ENCODE results near the gene PTPRM.
"Not testable (repeated sequence)": the region's sequence is repeated elsewhere in the genome, so short reads cannot be mapped to it uniquely, and the experiment has no call there.

Gene PTPRM

DNA sequence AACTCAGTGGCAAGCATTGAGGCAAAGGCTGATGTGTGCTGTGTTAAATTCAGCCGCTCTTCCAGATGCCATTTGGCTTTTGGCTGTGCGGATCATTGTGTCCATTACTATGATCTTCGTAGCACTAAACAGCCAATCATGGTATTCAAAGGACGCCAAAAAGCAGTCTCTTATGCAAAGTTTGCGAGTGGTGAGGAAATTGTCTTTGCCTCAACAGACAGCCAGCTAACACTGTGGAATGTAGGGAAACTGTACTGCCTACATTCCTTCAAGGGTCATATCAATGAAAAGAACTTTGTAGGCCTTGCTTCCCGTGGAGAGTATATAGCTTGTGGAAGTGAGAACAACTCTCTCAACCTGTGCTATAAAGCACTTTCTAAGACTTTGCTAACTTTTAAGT is 846.6 kb downstream of the PTPRM start:
- DNase-seq = no peak

DNA sequence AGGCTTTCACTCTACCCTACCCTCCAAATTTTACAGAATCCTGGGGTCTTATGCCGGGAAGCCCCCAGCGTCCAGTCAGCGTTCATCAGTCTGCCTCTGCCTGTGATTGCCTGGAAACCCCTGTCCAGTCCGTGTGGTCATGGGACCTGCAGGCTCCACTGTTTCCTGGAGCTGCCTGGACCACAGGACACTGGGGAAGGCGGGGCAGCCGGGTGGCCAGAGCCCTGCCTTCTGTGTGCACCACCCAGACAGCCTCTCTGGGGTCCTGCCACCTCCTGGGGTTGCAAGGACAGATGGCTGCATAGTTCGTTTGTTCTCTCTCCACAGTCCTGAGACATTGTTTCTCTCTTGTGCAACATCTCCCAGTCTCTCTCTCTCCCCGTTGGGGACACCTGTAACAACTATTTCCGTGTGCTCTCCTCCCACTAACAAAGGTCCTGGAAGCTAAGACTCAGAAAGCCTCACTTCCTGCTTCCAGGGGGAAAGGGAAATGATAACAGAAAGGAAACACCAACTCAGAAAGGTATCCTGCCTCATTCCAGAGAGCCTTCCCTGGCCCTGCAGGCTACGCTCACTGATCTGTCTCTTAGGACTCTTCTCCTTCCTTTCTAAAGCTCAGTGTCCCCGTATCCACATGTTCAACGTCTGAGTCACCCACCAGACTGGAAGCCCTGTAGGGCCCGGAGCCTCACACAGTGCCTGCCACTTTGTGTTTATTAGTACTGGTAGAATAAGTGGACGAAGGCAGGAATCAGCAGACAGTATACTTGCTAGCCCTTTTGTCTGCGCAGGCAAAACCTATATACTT is 849.3 kb downstream of the PTPRM start:
- DNase-seq = no peak

DNA sequence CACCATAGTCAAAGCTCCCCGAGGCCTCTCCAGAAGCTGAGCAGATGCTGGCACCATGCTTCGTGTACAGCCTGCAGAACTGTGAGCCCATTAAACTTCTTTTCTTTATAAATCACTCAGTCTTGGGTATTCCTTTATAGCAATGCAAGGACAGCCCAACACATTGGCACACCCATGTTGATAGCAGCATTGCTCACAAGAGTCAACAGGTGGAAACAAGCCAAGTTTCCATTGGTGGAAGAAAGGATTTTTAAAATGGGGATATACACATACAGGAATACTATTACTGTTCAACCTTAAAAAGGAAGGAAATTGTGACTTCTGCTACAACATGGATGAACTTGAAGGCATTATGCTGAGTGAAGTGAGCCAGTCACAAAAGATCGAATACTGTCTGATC is 855.3 kb downstream of the PTPRM start:
- DNase-seq = no peak

DNA sequence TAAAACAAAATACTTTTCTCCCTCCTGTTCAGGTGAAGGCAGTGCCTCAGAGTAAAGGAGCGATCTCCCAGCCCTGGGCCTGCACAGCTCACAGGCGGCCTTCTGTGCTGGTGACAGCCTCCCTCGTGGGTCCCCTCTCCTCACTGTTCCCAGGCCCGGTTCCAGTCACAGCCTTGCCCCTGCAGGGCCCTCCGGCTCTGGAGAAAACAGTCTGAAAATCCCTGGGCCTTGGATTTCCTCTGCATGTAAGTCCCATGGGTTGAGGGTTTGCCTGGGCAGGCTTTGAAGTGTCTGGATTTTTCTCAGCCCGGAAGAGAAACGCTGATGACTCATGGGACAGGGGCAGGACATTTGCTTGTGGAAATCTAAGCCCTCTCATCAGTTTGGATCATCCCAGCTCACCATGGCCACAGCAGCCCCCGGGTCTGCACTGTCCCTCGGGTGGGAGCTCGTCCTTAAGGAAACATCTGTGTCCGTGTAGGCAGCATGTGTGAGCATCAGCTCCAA is 856.0 kb downstream of the PTPRM start:
- no peak for DNase-seq

DNA sequence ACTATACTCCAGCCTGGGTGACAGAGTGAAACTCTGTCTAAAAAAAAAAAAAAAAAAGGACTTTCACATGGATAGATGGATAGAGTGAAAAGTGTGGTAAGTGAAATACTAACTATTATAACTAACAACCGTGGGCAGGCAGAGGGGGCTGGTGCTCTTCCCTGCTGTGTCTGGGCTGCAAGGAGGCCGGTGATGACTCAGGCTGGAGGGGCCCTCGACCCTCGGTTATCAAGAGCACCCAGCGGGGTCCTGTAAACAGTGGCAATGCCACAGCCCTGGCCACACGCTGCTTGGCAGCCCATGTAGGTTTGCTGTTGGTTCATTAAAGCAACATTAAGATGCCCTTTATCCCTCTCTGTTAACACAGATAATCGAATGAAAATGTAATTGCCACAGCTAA is 857.4 kb downstream of the PTPRM start:
- DNase-seq = no peak

DNA sequence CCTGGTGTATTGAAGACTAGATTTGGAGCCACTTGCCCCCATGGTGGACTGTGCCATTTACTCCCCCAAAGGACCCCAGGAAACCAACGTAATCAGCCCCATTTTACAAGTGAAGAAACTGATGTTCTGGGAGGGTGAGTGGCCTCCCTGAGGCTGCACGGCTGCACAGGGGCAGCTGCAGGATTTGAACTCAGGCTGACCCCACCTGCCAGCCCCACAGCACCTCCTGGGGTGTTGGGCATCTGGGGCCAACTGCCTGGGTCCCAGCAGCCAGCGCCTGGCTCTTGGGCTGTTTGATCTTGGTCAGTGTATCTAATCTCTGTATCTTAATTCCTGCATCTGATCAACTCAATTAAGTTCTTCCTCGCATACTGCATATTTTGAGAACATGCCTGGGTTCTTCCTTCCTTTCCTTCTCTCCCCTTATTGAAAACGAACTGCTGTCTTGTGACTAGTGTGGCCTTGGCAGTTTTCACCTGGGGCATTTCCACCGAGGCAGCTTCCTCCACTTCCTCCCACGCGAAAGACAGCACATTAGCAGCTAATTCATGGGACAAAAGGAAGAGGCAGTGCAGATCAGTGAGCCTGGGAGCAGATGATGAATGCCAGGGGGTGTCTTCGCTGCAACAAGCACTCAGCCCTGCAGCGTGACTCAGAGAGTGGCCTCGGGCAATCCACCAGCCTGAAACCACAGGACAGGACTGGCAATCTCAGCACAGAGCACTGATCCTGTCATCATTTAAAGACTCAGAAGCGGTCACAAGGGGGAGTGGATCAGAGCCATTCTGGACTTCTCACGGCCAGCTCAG is 858.0 kb downstream of the PTPRM start:
- peak in 2 of 3 donors; percentile 1 to 24 for DNase-seq

DNA sequence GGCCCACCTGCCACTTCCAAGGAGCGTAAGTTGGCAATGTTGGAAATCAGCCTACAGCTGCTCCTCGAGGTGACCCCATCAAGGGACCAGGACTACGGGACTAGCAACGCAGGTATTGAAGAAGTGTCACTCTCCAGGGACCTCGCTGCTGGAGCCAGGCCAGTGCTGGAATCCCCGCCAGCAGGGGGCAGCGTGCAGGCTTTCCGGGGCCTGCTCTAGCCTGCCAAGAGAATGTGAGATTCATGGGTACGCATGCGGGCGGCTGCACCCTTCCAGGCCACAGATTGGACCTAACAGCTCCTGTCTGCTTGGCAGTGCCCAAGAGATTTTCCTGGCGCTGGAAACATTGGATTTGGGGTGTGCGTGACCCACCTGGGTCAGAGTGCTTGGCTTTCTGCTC is 859.3 kb downstream of the PTPRM start:
- peak in 2 of 3 donors; percentile 8 to 41 for DNase-seq

DNA sequence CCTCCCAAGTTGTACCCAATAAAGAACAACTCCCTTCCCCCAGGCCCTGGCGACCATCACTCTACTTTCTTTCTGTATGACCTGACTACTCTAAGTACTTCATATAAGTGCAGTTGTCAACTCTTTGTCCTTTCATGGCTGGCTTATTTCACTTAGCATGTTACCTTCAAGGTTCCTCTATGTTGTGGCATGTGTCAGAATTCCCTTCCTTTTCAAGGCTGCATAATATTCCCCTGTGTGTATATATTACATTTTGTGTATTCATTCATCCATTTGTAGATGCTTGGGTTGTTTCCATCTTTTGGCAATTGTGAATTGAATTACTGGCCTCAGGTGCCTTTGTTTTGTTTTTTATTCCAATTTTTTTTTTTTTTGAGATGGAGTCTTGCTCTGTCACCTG is 860.2 kb downstream of the PTPRM start:
- no peak for DNase-seq

DNA sequence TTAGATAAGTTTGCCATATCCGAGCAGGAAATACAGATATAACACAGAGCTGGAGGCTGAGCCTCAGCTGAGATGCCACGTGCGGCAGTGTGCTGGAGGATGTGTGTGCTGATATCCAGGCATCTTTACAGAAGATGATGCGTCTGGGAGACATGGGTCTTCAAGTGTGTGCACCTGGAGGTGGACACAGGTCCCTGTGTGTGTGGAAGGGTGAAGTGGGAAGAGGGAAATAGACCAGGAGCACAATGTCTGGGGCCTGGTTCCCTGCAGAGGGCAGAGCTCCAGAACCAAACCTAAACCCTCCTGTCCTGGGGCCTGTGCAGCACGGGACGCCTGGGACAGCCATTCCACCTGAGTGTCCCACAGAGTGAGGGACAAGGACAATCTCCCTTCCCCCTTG is 861.8 kb downstream of the PTPRM start:
- DNase-seq = no peak

DNA sequence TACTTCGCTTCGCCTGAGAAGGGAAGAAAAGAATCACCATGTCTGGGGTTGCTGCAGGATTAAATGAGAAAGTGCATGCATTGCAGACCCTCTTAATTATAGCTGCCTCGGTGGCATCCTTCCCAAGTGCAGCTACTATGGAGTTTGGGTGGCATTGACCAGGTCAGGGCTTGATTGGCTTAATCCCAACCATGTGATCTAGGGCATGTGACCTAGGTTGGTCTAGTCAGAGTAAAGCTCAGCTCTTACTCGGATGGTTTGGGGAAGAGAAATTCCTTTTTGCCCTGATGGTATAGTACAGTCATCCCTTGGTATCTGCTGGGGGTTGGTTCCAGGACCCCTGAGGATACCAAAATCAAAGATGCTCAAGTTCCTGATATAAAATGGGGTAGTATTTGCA is 863.9 kb downstream of the PTPRM start:
- no peak for DNase-seq

DNA sequence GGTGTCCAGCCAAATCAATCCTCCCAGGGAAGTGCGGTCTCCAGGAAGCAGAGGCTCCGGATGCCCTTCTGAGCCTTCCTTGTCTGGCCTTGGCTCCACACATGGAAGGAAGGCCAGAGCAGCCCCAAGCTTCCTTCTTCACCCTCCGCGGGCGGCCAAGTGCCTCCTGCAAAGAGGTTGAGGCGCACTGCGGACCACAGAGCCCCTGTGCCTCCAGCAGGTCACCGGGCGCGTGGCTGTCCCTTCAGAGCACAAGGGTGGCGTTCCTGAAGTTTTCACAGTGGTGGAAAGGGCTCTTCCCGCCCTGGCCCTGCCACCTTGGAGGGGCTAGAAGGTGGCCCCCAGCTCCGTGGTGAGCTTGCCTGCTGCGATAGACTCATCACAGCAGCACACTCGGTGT is 866.2 kb downstream of the PTPRM start:
- no peak for DNase-seq

DNA sequence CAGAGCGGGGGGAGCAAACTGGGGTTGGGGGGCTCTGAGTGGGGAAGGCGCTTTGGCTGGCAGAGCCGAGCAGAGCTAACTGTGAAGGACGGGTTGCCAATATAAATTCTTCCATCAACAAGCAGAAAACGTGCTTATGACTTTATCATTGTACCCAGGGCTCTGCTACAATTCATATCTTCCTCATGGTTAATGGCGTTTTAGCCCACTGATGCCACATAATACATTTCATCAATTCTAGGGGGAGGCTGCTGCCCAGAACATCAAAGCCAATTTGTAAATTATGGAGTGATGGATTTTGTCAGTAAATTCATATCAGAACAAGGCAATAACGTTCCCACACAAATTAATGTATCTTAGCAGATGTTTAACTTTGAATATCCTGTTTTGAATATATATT is 866.7 kb downstream of the PTPRM start:
- no peak for DNase-seq

DNA sequence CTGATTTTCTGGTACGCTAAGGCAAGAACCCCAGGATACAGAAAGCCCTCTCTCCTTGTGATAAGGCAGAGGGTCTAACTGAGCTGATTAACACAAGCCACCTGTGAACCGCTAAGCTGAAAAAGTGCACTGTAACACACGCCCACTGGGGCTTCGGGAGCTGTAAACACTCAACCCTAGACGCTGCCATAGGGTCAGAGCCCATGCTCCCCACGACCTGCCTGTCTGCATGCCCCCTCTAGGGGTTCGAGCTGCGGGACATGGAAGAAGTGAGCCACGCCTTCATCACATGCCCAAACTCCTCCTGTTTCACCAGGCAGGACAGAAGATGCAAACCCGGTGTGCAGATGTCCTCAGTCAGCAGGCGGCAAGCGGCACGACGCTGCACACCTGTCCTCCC is 868.3 kb downstream of the PTPRM start:
- DNase-seq = no peak

DNA sequence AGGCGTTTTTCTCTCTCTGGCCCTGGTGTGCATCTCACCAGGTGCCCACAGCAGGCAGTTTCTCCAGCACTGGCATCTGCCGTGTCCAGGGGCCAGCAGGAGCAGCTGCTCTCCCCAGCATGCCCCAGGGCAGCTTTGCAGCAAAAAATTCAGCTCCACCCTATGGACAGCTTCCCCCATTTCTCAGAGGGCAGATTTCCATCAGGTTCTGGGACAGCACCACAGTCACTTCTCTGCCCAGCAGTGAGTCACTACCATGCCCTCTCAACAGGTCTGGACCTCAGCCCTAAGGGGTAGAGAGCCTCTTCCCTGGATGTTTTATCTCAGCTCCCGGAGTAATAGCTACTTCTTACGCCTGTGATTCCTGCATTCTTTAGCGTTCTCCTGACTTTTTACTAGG is 871.9 kb downstream of the PTPRM start:
- no peak for DNase-seq

DNA sequence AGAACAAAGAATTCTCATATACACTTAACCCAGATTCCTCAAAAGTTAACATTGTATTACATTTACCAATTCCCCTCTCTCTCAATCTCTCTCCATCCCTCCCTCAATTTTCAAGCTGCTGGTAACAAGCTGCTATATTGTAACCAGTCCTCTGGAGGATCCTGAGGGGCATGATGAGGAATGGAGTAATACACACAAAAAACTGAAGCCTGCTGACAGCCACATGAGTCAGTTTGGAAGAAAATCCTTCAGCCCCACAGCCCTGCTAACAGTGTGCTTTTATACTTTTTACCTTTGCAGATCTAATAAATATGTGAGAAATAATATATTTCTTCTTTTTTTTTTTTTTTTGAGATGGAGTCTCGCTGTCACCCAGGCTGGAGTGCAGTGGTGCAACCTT is 876.4 kb downstream of the PTPRM start:
- no peak for DNase-seq

DNA sequence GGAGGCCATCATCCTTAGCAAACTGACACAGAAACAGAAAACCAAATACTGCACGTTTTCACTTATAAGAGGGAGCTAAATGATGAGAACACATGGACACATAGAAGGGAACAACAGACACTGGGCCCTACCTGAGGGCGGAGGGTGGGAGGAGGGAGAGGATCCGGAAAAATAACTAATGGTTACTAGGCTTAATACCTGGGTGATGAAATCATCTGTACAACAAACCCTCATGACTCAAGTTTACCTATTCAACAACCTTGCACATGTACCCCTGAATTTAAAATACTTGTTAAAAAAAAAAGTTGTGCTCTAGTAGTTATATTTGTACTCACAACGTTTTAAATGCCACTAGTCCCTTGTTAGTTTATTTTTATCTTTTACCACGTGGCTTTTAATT is 879.8 kb downstream of the PTPRM start:
- DNase-seq = not testable (repeated sequence)

DNA sequence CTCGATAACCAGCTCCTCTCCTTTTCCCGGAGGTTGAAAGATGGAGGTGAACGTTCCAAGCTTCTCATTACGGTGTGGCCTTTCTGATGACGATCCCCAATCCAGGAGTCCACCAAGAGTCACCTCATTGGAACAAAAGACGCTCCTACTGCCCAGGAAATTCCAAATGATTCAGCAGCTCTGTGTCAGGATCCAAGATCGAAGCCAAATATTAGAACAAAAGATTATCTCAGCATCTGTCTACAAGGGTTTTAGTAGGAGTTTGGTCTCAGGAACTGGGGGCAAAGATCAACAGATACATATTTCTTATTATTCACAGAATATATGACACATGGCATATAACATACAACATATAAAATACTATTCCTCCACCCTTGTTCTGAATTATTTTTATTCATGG is 881.0 kb downstream of the PTPRM start:
- DNase-seq = no peak

DNA sequence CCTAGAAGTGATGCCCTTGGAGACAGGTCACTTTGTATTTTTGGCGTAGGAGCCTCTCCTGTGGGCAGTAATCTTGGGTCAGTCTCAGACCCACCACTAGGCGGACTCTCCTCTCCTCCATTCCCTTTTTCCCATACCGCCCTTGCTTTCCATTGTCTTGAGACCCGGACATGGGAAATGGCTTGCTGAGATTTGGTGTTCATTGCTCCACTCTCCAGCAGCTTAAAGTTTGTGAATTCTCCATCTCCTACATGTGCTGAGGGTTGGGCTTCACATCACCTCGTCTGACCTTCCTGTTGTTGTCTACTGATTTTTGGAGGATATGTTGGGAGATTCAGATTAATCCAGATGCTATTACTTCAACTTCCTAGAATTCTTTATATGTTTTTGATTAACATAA is 882.9 kb downstream of the PTPRM start:
- peak in 1 of 3 donors; percentile 2 for DNase-seq

DNA sequence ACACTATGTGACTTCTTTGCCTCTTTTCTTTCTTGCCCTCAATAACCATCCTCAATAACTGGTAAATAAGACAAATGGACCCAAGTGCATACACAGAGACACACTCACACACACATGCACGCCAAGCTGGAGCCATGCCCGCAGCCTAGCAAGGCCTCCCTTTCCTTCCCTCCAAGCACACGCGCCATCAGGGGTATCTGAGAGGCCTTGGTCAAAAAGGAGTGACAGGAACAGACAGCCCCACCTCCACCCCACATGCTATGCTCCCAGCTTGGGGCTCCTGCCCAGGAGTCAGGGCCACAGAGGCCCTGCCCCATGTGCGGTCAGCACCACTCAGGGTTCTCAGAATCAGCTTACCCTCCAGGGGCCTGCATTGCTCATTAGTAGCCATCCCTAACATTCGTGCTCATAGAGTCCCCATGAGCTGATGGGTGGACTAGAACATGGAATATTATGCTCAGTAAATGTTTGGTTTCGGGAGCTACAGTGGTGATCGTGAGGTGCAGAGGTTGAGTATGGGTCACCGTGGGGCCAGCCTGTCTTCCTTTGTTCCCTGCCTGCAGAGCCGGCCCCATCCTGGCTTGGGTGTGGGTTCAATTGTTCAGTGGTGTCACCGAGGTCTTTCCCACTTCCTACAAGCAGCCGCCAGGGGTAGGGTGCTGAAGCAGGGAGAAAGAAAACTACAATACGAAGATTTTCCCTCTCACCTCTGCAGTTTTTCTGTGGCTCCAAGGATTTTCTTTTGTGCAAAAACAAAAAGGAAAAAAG is 884.0 kb downstream of the PTPRM start:
- DNase-seq = no peak

DNA sequence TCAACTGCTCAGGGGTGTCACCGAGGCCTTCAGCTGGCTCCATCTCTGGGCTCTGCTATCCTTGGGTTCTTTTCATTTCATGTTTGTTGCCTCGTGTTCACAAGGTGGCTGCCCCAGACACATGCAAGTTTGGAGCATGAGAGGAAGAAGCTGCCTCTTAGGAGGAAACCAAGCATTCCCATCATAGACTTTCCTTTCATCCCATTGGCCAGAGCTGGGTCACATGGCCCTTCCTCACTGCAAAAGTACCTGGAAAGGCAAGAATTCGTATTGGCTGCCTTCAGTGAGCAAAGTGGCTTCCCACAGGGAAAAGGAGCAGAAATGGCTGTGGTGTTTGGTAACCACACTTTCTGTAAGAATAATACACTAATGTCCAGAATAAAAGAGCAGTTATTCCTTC is 886.4 kb downstream of the PTPRM start:
- no peak for DNase-seq

DNA sequence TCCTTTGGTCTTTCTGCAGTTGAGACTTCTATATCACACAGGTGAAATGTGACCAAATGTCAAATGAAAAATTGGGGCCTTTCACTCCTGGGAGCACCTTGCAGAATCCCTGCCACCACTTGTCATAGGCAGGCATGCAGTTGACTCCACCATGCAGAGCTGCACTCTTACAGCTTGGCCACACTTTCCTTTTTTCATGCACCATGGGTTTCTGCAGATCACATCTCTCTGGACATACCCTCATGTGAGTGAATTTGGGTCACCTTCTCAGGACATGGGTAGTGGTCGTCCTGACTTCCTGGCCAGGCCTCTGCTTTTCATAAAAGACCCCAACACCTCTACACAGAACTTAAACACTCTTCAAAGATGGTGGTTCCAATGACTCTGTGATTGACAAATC is 887.0 kb downstream of the PTPRM start:
- DNase-seq = no peak

DNA sequence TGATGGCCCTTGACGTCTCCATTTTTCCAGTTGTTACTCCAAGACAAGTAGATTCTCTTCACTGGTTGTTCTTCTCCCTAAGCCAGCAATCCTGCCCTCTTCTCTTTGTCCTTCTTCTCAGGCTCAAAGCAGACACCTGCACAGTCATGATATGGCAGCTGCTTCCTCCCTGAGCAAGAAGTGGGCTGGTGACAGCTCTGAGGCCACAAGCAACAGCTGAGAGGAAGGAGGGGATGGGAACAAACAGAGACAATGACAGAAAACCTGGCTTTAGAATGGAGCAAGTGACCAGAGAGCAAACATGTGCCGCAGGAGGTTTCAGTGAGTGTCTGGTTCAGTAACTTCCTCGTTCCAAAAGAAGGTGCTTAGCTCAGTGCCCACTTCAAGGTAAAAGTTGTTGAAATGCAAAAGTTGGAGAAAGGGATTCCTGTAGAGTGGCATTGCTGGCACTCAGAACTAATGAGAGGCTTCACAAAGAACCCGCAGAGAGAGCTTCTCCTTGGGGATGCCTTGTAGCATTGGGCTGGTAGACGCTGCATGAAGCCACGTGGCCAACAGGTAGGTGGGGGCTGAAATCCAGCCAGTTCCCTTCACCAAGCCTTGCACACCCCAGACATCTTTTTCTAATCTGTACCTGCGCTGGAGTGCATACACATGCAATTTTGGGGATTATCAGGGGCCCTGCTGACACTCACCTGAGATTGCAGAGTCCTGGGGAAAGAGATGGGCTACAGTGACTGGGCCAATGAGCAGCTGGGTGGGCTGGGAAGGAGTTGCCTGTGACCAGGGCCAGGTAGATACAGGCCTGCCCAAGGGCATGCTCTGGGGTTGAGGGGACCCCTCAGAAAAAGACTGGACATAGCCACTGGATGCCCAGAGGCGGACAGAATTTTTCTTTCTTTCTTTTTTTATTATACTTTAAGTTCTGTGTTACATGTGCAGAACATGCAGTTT is 888.8 kb downstream of the PTPRM start:
- no peak for DNase-seq
